Activated T-helper 9 cell treated with anti-CD3 and anti-CD28 coated beads, Interleukin-2, amount 50 U/mL, for 16 hours (primary cell): ENCODE data around the gene KRT71.

ENCODE experiments used
- DNase-seq: peaks from one replicate; pipeline ENCODE4 v3.0.0-alpha.2; 2020; ENCODE audit warnings: low read depth

Gene KRT71

DNA sequence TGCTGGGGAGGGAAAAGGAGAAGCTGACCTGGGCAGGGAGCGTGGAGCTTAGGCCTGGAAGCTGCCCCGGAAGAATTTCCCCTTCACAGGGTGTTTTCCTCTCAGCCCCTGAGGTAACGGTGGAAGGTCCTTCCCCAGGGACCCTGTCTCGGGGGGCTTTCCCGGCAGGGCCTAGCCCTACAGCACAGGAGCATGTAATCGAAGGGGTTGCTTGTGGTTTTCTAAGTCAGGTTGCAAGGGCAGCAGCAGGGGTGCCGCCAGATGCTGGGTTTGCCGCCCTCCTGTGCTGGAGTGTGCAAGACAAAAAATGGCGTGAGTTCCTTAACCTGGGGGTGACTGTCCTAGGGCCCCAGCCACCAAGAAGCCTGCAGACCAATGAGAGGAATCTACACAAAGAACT lies 22.3 kb upstream of the KRT71 start:
- DNase-seq: no peak

- DNase-seq: no peak
These were observed 20.8 kb upstream of the KRT71 start, which contains the start of gene KRT74 for GRCh38 chr12:52573743-52574142. Gene KRT74 (minus strand): TSS chr12:52573843. CDS start chr12:52573777, 66 bp downstream.

GRCh38 chr12:52573306-52573705 lies 20.4 kb upstream of the KRT71 start:
- DNase-seq: no peak

DNA sequence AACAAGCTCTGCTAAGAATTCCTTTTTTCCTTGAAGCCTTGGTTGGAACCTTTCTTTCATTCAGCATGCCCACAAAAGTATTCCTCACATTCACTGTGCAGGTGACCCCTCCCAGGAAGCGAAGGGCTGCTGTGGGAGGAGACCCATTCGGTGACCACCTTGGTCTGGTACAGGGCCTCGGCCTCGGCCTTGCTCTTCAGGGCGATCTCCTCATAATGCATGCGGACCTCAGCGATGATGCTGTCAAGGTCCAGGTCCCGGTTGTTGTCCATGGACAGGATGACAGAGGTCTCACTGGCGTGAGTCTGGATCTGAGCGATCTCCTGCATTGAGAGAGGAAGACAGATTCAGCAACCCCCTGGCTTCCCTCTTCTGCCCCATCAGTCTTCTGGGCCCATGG lies 17.6 kb upstream of the KRT71 start:
- no peak for DNase-seq

DNA sequence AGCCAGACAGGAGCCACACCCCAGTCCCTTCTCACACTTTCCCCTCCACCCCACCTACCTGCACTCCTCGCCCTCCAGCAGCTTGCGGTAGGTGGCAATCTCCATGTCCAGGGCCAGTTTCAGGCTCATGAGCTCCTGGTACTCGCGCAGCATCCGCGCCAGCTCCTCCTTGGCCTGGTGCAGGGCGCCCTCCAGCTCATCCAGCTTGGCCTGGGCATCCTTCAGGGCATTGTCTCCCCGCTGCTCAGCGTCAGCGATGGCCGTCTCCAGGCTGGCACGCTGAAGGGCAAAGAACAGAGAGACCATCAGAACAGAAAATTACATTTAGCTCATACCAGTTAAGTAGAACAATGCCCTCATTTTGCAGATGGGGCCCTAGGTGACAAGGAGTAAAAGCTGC lies 15.2 kb upstream of the KRT71 start:
- DNase-seq: no peak

GRCh38 chr12:52566847-52567291 lies 13.9 kb upstream of the KRT71 start:
- DNase-seq: no peak

GRCh38 chr12:52564582-52564981 lies 11.6 kb upstream of the KRT71 start:
- no peak for DNase-seq

- no peak for DNase-seq
These were observed 9.0 kb upstream of the KRT71 start for GRCh38 chr12:52561880-52562449.

DNA sequence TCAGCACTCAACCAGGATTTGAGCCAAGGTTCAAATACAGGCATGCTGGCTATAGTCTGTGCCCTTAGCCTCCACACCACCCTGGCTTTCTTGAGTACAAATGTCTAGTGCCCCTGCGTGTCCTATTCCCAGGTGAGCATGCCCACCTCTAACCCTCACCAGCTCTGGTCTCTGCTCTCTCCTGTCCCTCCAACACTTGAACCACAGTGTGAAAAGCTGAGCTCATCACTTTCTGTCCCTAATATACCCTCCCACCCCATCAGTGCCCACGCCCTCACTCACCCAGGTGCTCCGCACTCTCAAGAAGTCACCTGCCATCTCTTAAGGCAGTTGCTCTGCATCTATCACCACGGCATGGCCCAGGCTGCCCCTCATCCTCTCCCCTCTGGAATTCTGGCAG lies 7.0 kb upstream of the KRT71 start:
- no peak for DNase-seq

GRCh38 chr12:52558781-52559445 lies 6.0 kb upstream of the KRT71 start:
- DNase-seq: no peak

DNA sequence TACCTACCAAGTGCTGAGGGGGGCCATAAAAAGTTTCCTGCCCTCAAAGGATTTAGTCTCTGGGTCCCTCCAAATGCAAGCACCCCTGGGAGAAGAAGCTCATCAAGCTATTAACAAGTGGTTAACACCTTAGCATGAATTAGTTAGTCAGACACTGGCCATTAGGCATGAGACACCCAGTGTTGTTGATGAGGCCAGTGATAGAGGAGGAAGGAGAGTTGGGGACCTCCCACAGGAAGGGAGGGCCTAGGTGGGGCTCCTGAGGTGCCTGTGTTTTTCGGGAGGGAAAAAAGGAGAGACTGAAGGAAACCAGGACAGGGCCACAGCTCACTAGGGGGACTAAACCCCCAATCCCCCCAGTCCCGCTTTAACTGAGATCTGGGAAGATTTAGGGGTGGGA lies 4.5 kb upstream of the KRT71 start:
- no peak for DNase-seq

GRCh38 chr12:52555577-52555976 lies 2.6 kb upstream of the KRT71 start:
- DNase-seq: no peak

DNA sequence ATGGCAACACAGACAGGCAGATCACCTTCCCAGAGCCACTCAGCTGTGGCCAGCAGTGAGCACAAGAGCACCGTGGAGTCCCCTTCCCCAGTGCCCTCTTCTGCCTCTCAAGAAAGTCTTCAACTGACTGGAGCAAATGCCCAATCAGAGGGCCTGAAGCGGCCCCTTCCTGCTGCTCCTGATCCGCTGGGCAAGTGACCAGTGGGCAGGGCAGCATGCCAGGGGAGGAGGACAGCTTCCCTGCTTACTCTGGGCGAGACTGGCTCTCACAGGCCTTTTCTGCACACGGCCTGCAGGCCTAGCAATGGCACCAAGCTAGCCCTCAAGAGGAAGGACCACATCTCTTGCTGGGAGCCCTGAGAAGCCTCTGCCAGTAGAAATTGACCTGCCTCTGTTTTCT lies 890 bp downstream of the KRT71 start:
- no peak for DNase-seq

DNA sequence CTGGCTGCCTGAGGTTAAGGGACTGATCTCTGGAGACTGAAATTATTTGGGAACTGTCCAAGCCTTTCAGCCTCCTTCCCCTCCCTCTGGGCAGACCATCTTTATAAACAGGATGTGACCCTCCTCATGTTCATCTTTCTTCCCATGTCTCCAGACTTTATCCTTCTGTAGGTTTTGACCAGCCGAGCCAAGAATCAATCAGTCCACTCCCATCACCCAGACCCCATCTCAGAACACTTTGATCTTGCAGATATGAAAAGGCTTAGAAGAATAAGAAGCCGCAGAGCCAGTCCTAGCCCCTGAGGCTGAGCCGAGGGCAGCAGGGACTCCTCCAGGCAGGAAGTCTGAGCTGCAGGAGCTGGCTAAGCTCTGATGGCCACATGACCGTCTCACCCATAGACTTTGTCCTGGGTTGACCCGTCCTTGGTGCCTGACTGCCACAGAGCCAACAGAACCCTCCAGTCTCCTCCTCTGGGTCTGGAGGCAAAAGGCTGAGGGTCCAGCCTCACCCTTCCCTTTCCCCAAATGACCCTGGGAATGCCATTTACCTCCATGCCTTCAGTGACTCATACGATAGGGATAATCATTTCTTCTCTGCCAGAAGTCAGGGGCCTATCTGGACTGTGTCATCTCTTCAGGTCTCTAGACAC lies 1.6 kb downstream of the KRT71 start:
- no peak for DNase-seq

GRCh38 chr12:52546126-52546525 lies 6.8 kb downstream of the KRT71 start:
- DNase-seq: no peak

- no peak for DNase-seq
These were observed 8.7 kb downstream of the KRT71 start for GRCh38 chr12:52543985-52544883.

DNA sequence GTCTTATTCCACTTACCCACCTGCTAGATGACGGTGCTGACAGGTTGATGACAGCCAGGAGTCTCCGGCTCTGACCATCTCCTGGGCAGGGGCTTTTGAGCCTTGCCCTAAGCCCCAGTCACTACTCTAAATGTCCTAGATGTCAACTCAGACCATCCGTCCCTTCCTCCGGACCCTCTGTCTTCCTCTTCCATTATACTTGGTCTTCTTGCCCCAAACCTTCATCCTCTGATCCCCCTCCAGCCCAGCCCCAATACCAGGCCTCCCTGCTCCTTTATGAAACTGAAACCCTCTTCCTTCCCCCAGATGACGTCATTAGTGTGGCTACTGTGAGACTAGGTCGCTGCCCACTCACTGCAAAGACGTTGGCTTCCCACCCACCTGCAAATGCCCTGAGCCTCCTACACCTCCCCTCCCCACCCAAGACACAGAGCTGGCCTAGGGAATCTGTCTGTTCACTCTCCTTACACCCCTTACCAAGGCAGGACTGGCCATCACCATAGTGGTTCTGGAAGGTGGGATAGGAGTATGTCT lies 10.1 kb downstream of the KRT71 start:
- no peak for DNase-seq

GRCh38 chr12:52542157-52542556 lies 10.8 kb downstream of the KRT71 start:
- DNase-seq: no peak

- DNase-seq: no peak
These were observed 11.2 kb downstream of the KRT71 start for GRCh38 chr12:52541709-52542108.

GRCh38 chr12:52540531-52540930 lies 12.4 kb downstream of the KRT71 start:
- no peak for DNase-seq

DNA sequence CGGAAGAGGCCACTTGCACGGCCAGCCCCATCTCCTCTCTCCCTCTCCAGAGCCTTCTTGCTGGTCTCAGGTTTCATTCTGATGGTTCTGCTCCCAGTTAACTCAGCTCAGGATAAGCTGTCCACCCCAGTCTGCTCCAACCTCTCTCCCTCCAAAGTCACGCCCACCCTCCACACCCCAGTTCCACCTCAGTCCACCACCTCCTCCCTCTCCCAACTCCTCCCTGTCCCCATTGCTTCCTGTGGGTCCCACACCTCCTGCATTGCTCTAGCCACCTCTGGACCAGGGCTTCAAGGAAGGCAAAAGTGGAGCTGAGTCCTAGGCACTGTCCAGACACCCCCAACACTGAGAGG lies 13.1 kb downstream of the KRT71 start:
- DNase-seq: no peak

DNA sequence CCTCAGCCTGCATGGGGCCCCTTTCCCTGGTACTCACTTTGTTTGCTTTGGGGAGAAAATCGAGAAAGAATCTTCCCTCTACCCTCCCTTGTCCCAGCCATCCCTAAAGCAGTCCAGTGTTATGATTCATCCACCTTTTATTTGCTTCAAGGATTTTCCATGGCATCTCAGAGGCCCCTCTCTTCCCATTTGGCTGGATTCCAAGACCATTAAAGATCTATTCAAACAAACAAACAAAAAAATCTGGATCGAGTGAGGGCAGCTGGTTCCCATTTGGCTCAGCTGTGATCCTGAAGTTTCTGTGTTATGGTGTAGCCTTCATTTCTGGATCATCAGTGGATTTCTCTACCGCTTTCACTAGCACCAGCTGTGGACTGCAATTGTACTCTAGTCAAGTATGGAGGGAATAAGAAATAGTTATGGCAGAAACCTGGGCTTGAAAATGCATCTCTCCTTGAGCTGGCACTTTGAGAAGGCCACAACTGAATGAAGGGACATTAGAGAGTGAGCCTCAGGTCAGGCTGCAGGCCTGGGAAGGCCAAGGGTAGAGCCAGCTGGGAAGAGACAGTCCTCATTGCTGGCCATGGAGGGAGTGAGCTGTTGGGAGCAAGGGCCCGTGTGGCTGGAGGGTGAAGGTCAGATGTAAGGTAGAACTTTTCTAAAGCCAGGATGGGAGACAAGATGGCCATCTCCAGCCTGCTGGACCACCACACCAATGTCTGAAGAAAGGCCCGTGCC lies 13.7 kb downstream of the KRT71 start:
- no peak for DNase-seq
